Measurements from ENCODE around the gene MOGAT2. TPM values are rescaled to one million over a fixed set of nuclear protein-coding genes. Genes with fewer than 3 reads are reported as not detected.
A peak's percentile ranks its signal among the peaks of the same experiment; 100 is the strongest.

The MOGAT2 gene
- polyA plus RNA-seq, 1 of the 3 experiments (the other 2 are of a cell fraction) = 0.03 TPM

- Histone ChIP-seq H3K36me3 (replicated peaks in 1 of 2; ENCODE audit: control insufficient read depth in 1 of 2, insufficient read depth in 2 of 2, low read length in 1 of 2) (no peaks in the 10 kb centered on the region), H3K4me3 (ENCODE audit: low read depth in 2 of 2, low read length in 1 of 2) (no peak overlapping the region), H3K9me2 (no peaks in the 10 kb centered on the region), H3K27me3 (ENCODE audit: insufficient read depth) (no peaks in the 10 kb centered on the region; the same call in 1 of the 2 replicates), H3K9me3 (no peaks in the 10 kb centered on the region), H3K79me2 (ENCODE audit: insufficient read depth) (no peaks in the 10 kb centered on the region), H3K4me2 (no peak overlapping the region), H3K9ac (no peak overlapping the region), H3K4me1 (ENCODE audit: control insufficient read depth in 1 of 2, insufficient read depth in 2 of 2, low read depth in 1 of 2, low read length in 1 of 2) (peaks cover 0 to 16% of the 10 kb centered on the region in 2 experiments; a peak in 1 of 4 replicates), H3K27ac (ENCODE audit: low read depth in 2 of 2, low read length in 1 of 2) (peak overlapping the region in 1 of 2 experiments; percentile 6; a peak in 1 of 4 replicates), H3F3A (replicated peaks; ENCODE audit: insufficient read depth) (no peaks in the 10 kb centered on the region), H4K20me1 (ENCODE audit: insufficient read depth) (no peaks in the 10 kb centered on the region), H2AFZ (ENCODE audit: low read depth) (no peak overlapping the region)
- 28% methylated on average over 4 of the region's 5 CpGs for WGBS (ENCODE audit: low lambda C conversion rate)
- ChIA-PET CTCF (no interaction called here), POLR2A (no interaction called here)
- no peak for TF ChIP-seq RAD21 (IDR thresholded peaks at IDR 0.05; ENCODE audit: low read length)
- TF ChIP-seq POLR2AphosphoS5 (IDR thresholded peaks at IDR 0.05; ENCODE audit: low read depth, low read length) = no peak
- TF ChIP-seq TAF1 (IDR thresholded peaks at IDR 0.05; ENCODE audit: borderline replicate concordance, low read depth, low read length) = no peak
- TF ChIP-seq SMC3 (IDR thresholded peaks at IDR 0.05; ENCODE audit: low read depth, low read length) = no peak
- no peak for TF ChIP-seq NRF1 (IDR thresholded peaks at IDR 0.05; ENCODE audit: low read depth, low read length)
- TF ChIP-seq RCOR1 (IDR thresholded peaks at IDR 0.05; ENCODE audit: low read length) = no peak
- no peak for TF ChIP-seq MEF2A (IDR thresholded peaks at IDR 0.05; ENCODE audit: borderline replicate concordance, low read depth)
- TF ChIP-seq, protein P1, sequence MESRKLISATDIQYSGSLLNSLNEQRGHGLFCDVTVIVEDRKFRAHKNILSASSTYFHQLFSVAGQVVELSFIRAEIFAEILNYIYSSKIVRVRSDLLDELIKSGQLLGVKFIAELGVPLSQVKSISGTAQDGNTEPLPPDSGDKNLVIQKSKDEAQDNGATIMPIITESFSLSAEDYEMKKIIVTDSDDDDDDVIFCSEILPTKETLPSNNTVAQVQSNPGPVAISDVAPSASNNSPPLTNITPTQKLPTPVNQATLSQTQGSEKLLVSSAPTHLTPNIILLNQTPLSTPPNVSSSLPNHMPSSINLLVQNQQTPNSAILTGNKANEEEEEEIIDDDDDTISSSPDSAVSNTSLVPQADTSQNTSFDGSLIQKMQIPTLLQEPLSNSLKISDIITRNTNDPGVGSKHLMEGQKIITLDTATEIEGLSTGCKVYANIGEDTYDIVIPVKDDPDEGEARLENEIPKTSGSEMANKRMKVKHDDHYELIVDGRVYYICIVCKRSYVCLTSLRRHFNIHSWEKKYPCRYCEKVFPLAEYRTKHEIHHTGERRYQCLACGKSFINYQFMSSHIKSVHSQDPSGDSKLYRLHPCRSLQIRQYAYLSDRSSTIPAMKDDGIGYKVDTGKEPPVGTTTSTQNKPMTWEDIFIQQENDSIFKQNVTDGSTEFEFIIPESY (IDR thresholded peaks at IDR 0.05; ENCODE audit: borderline replicate concordance, low read depth) = no peak
- TF ChIP-seq MXI1 (IDR thresholded peaks at IDR 0.05; ENCODE audit: low read depth, low read length) = no peak
- no peak for TF ChIP-seq EZH2phosphoT487 (IDR thresholded peaks at IDR 0.05; ENCODE audit: borderline replicate concordance, low read depth)
- TF ChIP-seq TCF12 (IDR thresholded peaks at IDR 0.05) = no peak
- no peak for TF ChIP-seq CHD2 (IDR thresholded peaks at IDR 0.05; ENCODE audit: low read length, partially characterized antibody)
- no peak for TF ChIP-seq ELF1 (IDR thresholded peaks at IDR 0.05)
- TF ChIP-seq NFIC (IDR thresholded peaks at IDR 0.05; ENCODE audit: borderline replicate concordance) = no peak
- no peak for TF ChIP-seq EP300 (IDR thresholded peaks at IDR 0.05; ENCODE audit: borderline replicate concordance in 1 of 2, low read depth in 1 of 2, low read length in 1 of 2)
- TF ChIP-seq JUND (IDR thresholded peaks at IDR 0.05) = no peak
- DNase-seq = peak; percentile 52
Measured at GRCh38 chr11:75733431-75734107, 15.9 kb downstream of the MOGAT2 start.

- ChIA-PET CTCF (interaction anchor here (1.3 kb wide), 1 partner anchor 12 kb away, joined by 8 read pairs; no protein-coding TSS in a partner anchor), POLR2A (no interaction called here)
- TF ChIP-seq POLR2AphosphoS5 (IDR thresholded peaks at IDR 0.05; ENCODE audit: low read depth, low read length) (no peak), FOXJ3 (CRISPR knock-in tag; IDR thresholded peaks at IDR 0.05) (no peak), GATA2 (CRISPR knock-in tag; IDR thresholded peaks at IDR 0.05) (no peak), USF1 (IDR thresholded peaks at IDR 0.05; ENCODE audit: borderline replicate concordance, low read depth) (no peak)
- TF ChIP-seq, protein P2, sequence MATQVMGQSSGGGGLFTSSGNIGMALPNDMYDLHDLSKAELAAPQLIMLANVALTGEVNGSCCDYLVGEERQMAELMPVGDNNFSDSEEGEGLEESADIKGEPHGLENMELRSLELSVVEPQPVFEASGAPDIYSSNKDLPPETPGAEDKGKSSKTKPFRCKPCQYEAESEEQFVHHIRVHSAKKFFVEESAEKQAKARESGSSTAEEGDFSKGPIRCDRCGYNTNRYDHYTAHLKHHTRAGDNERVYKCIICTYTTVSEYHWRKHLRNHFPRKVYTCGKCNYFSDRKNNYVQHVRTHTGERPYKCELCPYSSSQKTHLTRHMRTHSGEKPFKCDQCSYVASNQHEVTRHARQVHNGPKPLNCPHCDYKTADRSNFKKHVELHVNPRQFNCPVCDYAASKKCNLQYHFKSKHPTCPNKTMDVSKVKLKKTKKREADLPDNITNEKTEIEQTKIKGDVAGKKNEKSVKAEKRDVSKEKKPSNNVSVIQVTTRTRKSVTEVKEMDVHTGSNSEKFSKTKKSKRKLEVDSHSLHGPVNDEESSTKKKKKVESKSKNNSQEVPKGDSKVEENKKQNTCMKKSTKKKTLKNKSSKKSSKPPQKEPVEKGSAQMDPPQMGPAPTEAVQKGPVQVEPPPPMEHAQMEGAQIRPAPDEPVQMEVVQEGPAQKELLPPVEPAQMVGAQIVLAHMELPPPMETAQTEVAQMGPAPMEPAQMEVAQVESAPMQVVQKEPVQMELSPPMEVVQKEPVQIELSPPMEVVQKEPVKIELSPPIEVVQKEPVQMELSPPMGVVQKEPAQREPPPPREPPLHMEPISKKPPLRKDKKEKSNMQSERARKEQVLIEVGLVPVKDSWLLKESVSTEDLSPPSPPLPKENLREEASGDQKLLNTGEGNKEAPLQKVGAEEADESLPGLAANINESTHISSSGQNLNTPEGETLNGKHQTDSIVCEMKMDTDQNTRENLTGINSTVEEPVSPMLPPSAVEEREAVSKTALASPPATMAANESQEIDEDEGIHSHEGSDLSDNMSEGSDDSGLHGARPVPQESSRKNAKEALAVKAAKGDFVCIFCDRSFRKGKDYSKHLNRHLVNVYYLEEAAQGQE (IDR thresholded peaks at IDR 0.05; ENCODE audit: low read depth, low read length) = no peak
- Histone ChIP-seq H3K4me1 (ENCODE audit: control insufficient read depth in 1 of 2, insufficient read depth in 2 of 2, low read depth in 1 of 2, low read length in 1 of 2) (peaks cover 0 to 16% of the 10 kb centered on the region in 2 experiments; a peak in 1 of 4 replicates), H3F3A (replicated peaks; ENCODE audit: insufficient read depth) (no peaks in the 10 kb centered on the region), H4K20me1 (ENCODE audit: insufficient read depth) (no peaks in the 10 kb centered on the region), H3K27me3 (ENCODE audit: insufficient read depth) (no peaks in the 10 kb centered on the region; the same call in 1 of the 2 replicates), H3K9me3 (no peaks in the 10 kb centered on the region), H3K9me2 (no peaks in the 10 kb centered on the region), H2AFZ (ENCODE audit: low read depth) (no peak overlapping the region), H3K4me2 (no peak overlapping the region), H3K36me3 (replicated peaks in 1 of 2; ENCODE audit: control insufficient read depth in 1 of 2, insufficient read depth in 2 of 2, low read length in 1 of 2) (no peaks in the 10 kb centered on the region), H3K9ac (no peak overlapping the region), H3K27ac (ENCODE audit: low read depth in 2 of 2, low read length in 1 of 2) (no peak overlapping the region), H3K79me2 (ENCODE audit: insufficient read depth) (no peaks in the 10 kb centered on the region), H3K4me3 (ENCODE audit: low read depth in 2 of 2, low read length in 1 of 2) (no peak overlapping the region)
- no peak for DNase-seq
- WGBS (ENCODE audit: low lambda C conversion rate) = 62% methylated on average over 5 of the region's 5 CpGs
Measured at GRCh38 chr11:75734491-75735180, 17.0 kb downstream of the MOGAT2 start.

Measured in SK-N-SH (cell line).